Endodermal cell (in vitro differentiated cells): Measurements from ENCODE around the gene TMSB4X. TPM values are rescaled to one million over a fixed set of nuclear protein-coding genes. Genes with fewer than 3 reads are reported as not detected.
A peak's percentile ranks its signal among the peaks of the same experiment; 100 is the strongest.

ENCODE experiments used
- DNase-seq: peaks from one replicate; pipeline ENCODE4 v3.0.0-alpha.2; 2017
- H3K27ac ChIP-seq: 2 replicates; pipeline ENCODE4 v1.5.1; 2013; ENCODE audit warnings: mild to moderate bottlenecking, low read depth, low read length, moderate library complexity
- H3K27me3 ChIP-seq: 2 replicates; pipeline ENCODE4 v1.6.1; 2013; ENCODE audit warnings: mild to moderate bottlenecking, low read length, moderate library complexity; ENCODE audit not compliant: insufficient read depth, control insufficient read depth, poor library complexity, severe bottlenecking
- H3K36me3 ChIP-seq: 2 replicates; pipeline ENCODE4 v1.7.0; 2013; ENCODE audit warnings: mild to moderate bottlenecking, low read length, moderate library complexity; ENCODE audit not compliant: control insufficient read depth, insufficient read depth
- H3K4me1 ChIP-seq: one replicate; pipeline ENCODE4 v1.7.0; 2013; ENCODE audit warnings: low read length; ENCODE audit not compliant: control insufficient read depth, insufficient read depth
- H3K4me3 ChIP-seq: 2 replicates; pipeline ENCODE4 v1.5.1; 2013; ENCODE audit warnings: mild to moderate bottlenecking, low read length, moderate library complexity
- H3K9ac ChIP-seq: 2 replicates; pipeline ENCODE4 v1.6.1; 2013; ENCODE audit warnings: mild to moderate bottlenecking, low read length, moderate library complexity; ENCODE audit not compliant: poor library complexity, severe bottlenecking; ENCODE audit errors: extremely low read depth
- H3K9me3 ChIP-seq: 2 replicates; pipeline ENCODE4 v1.6.1; 2013; ENCODE audit warnings: mild to moderate bottlenecking, low read length, moderate library complexity; ENCODE audit not compliant: control insufficient read depth
- H3K27ac Mint-ChIP-seq: 2 replicates; pipeline ENCODE4 v1.8.0; 2020; ENCODE audit warnings: mixed read lengths
- H3K27me3 Mint-ChIP-seq: 2 replicates; pipeline ENCODE4 v1.8.0; 2021; ENCODE audit warnings: mild to moderate bottlenecking, mixed read lengths; ENCODE audit not compliant: insufficient read depth
- H3K36me3 Mint-ChIP-seq: 2 replicates; pipeline ENCODE4 v1.8.0; 2020; ENCODE audit warnings: low read depth, mixed read lengths
- H3K4me1 Mint-ChIP-seq: 2 replicates; pipeline ENCODE4 v1.8.0; 2020; ENCODE audit warnings: mixed read lengths
- H3K4me3 Mint-ChIP-seq: 2 replicates; pipeline ENCODE4 v1.8.0; 2020; ENCODE audit warnings: mild to moderate bottlenecking, moderate library complexity, mixed read lengths
- H3K9me3 Mint-ChIP-seq: 2 replicates; pipeline ENCODE4 v1.8.0; 2020; ENCODE audit warnings: mild to moderate bottlenecking, mixed read lengths
- WGBS, 2 experiments: methylation state at CpG; one replicate each; pipeline versions ENCODE4 v1.1.5 to v1.1.7; 2013; ENCODE audit warnings: missing lambda C conversion rate in 2 of 2, mixed read lengths in 1 of 2; ENCODE audit not compliant: insufficient coverage in 1 of 2, insufficient read length in 1 of 2; 5-methylcytosine and 5-hydroxymethylcytosine counted together
- total RNA-seq, 2 donors: library from RNA; stranded (reverse); fragmentation: NEBNext Ultra II Directional in 1 of 2; extraction: Animal tissue kit (Norgen Biotek cat#: 25700) in 1 of 2; gene quantifications; 2 replicates in 1 of 2; 3 replicates in 1 of 2; pipeline ENCODE4 v1.2.1, GENCODE V29; 2021
- TF ChIP-seq, protein P1 (sequence below): fragments of 200-600 bp; sonication (generic); conservative IDR thresholded peaks from 2 replicates; pipeline ENCODE4 v1.5.0; 2021; ENCODE audit warnings: antibody characterized with exemption, mild to moderate bottlenecking

TMSB4X gene
- total RNA-seq, 2 donors from 2014 or later: 1,539 to 2,456 TPM

DNA sequence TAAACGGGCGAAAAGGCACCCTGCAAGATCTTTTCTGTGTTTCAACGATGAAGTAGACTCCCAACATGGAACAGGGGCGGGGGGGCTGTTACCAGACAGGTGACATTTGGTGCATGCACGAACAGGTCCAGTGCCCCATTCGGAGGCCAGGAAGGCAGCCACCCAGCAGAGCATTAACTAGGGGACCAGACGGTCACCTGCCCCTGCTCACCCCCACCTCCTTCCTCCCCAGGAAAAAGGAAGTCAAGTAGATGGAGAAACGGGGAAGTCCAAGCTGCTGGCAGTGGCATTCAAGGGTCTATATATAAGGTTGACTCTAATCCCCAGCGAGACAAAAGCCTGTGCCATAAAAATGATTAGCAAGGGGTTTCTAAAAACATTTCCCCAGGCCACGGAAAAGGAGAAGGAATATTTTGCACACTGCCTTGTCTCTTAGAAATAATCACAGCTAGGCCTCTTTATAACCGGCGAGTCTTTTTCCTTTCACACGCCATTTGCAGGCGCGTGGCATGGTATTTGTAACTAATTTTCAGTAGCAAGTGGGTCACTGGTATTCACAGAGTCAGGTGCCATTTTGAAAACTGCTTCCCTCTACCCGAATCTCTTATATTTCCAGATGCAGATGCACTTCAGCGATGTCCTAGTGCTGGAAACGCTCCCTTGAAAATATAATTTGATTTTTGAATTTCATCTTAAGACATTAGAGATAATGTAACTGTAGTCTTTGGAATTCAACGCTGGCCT, 1.2 kb upstream of the TMSB4X start:
- Mint-ChIP-seq H3K9me3 (peaks cover 69% of the 10 kb centered on the region), H3K27ac (peak overlapping the region; percentile 98), H3K36me3 (peaks cover 25% of the 10 kb centered on the region), H3K27me3 (no peaks in the 10 kb centered on the region), H3K4me3 (peak overlapping the region; percentile 94), H3K4me1 (peaks cover 20% of the 10 kb centered on the region)
- no peaks in the 10 kb centered on the region for H3K4me1 ChIP-seq
- no peaks in the 10 kb centered on the region for H3K9me3 ChIP-seq
- H3K27ac ChIP-seq: peak overlapping the region; percentile 98
- TF ChIP-seq, protein P1, sequence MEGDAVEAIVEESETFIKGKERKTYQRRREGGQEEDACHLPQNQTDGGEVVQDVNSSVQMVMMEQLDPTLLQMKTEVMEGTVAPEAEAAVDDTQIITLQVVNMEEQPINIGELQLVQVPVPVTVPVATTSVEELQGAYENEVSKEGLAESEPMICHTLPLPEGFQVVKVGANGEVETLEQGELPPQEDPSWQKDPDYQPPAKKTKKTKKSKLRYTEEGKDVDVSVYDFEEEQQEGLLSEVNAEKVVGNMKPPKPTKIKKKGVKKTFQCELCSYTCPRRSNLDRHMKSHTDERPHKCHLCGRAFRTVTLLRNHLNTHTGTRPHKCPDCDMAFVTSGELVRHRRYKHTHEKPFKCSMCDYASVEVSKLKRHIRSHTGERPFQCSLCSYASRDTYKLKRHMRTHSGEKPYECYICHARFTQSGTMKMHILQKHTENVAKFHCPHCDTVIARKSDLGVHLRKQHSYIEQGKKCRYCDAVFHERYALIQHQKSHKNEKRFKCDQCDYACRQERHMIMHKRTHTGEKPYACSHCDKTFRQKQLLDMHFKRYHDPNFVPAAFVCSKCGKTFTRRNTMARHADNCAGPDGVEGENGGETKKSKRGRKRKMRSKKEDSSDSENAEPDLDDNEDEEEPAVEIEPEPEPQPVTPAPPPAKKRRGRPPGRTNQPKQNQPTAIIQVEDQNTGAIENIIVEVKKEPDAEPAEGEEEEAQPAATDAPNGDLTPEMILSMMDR: no peak
- no peaks in the 10 kb centered on the region for H3K27me3 ChIP-seq
- peak; percentile 58 for DNase-seq
- peak overlapping the region; percentile 100 for H3K9ac ChIP-seq
- WGBS, 2 experiments: 87 to 93% methylated on average over 3 to 13 of the region's 19 CpGs
- peaks cover 12% of the 10 kb centered on the region for H3K36me3 ChIP-seq
- H3K4me3 ChIP-seq: peak overlapping the region; percentile 91

DNA sequence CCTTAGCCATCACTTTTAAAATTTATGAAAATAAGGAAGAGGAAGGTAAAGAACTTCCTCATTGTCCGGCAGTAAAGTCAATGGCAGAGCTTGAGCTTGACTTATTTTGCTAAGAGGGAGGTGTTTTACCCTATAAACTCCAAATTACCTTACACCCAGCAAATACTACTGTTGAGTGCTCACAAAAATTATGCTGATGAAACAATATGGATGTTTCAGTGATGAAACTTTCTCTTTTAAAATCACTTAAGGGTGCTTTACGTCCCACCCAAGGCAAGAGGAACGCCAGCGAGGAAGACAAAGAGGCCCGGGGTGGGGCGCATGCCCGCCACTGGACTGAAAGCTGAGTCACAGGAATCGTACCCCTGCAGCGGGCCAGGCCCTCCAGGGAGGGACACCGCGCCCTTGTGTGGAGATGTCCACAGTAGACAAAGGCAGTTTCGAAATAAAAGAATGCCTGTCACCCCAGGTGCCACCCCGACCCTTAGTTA, 560 bp upstream of the TMSB4X start:
- 7% methylated on average over 12 of the region's 13 CpGs; no CpG with 5 or more reads in 1 of the 2 experiments for WGBS, 2 experiments
- Histone ChIP-seq H3K4me3 (peak overlapping the region; percentile 91), H3K27me3 (no peaks in the 10 kb centered on the region), H3K9me3 (no peaks in the 10 kb centered on the region), H3K27ac (peak overlapping the region; percentile 98), H3K4me1 (no peaks in the 10 kb centered on the region), H3K36me3 (peaks cover 12% of the 10 kb centered on the region), H3K9ac (peak overlapping the region; percentile 100)
- Mint-ChIP-seq H3K9me3 (peaks cover 70% of the 10 kb centered on the region), H3K4me1 (peaks cover 26% of the 10 kb centered on the region), H3K36me3 (peaks cover 25% of the 10 kb centered on the region), H3K27ac (peak overlapping the region; percentile 98), H3K4me3 (peak overlapping the region; percentile 94), H3K27me3 (no peaks in the 10 kb centered on the region)
- TF ChIP-seq, protein P1: no peak
- peak; percentile 81 for DNase-seq

- no peaks in the 10 kb centered on the region for H3K9me3 ChIP-seq
- peak overlapping the region; percentile 98 for H3K27ac ChIP-seq
- Mint-ChIP-seq H3K27me3 (no peaks in the 10 kb centered on the region), H3K4me1 (peaks cover 26% of the 10 kb centered on the region), H3K4me3 (peak overlapping the region; percentile 94), H3K27ac (peak overlapping the region; percentile 98), H3K9me3 (peaks cover 64% of the 10 kb centered on the region), H3K36me3 (peaks cover 25% of the 10 kb centered on the region)
- TF ChIP-seq, protein P1: no peak
- no peak for DNase-seq
- H3K4me3 ChIP-seq: peak overlapping the region; percentile 91
- H3K4me1 ChIP-seq: no peaks in the 10 kb centered on the region
- H3K9ac ChIP-seq: peak overlapping the region; percentile 100
- H3K36me3 ChIP-seq: peaks cover 12% of the 10 kb centered on the region
- WGBS, 2 experiments: 0% methylated on average over 6 to 26 of the region's 26 CpGs
- no peaks in the 10 kb centered on the region for H3K27me3 ChIP-seq
Measured at GRCh38 chrX:12975670-12975965, 708 bp downstream of the TMSB4X start.
